HL-60/S4 treated with retinoic acid at 250 ng/mL for 4 days and 3 days (cell line): ENCODE data around the gene SLC22A14.

Source experiments
- in situ Hi-C: fragments of 300-500 bp; cut with MboI; formaldehyde crosslinking; loops from 2 replicates; pipeline ENCODE4 v1.7.0; 2022; ENCODE audit warnings: low sequenced_read_pairs

The SLC22A14 gene

GRCh38 chr3:38337703-38338102 is 55.6 kb downstream of the SLC22A14 start:
- in situ Hi-C loops, result no loop called here

DNA sequence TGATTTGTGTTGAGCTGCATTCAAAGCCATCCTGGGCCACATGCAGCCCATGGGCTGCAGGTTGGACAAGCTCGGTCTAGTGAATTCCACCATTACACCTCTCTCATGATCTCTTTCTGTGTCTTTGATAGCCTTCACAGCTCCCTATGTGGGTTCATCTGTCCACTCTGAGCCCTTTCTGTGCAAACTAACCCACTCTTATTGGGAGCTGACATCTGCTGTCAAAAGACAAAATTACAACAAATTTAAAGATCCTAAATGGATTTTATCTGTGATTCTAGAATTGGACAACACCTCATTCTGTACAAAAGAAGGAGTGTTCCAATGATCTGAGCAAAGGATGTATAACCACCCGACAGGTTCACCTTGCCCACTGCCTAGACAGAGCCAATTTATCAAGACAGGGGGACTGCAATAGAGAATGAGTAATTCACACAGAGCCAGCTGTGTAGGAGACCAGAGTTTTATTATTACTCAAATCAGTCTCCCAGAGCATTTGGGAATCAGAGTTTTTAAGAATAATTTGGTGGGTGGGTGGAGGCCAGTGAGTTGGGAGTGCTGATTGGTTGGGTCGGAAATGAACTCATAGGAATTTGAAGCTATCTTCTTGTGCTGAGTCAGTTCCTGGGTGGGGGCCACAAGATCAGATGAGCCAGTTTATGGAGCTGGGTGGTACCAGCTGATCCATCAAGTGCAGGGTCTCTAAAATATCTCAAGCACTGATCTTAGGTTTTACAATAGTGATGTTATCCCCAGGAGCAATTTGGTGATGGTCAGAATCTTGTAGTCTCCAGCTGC is 61.9 kb downstream of the SLC22A14 start:
- in situ Hi-C loops, result no loop called here

DNA sequence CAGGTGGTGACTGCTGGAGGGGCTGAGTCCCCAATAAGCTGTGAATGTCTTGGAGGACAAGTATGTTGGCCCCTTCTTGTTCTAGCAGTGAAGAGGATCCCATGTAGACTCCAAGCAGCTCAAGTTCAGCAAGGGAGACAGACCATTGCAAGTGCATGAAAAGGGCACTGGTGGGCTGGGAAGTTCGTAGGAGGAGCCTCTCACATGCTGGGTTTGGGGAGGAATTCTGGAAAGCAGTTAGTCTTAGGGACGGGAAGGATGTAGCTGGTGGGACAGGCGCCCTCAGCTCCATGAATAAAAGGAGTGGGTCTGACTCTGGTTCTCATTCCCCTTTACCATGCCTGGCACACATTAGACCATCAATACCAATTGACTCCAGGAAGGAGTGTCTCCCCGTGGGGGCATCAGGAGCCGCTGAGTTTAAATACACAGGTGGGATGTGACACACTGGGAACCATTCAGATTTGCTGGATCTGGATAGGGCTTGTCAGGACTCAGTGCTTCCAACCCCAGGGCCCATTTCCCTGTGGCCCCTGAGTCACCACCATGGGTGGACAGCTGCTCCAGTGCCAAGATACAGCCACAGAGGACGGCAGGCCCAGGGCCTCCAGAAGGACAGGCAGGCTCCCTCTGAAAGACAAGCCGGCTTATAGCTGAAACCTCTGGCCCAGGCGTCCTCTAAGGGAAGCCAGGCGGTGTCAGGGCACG is 63.9 kb downstream of the SLC22A14 start:
- in situ Hi-C loops, result no loop called here

DNA sequence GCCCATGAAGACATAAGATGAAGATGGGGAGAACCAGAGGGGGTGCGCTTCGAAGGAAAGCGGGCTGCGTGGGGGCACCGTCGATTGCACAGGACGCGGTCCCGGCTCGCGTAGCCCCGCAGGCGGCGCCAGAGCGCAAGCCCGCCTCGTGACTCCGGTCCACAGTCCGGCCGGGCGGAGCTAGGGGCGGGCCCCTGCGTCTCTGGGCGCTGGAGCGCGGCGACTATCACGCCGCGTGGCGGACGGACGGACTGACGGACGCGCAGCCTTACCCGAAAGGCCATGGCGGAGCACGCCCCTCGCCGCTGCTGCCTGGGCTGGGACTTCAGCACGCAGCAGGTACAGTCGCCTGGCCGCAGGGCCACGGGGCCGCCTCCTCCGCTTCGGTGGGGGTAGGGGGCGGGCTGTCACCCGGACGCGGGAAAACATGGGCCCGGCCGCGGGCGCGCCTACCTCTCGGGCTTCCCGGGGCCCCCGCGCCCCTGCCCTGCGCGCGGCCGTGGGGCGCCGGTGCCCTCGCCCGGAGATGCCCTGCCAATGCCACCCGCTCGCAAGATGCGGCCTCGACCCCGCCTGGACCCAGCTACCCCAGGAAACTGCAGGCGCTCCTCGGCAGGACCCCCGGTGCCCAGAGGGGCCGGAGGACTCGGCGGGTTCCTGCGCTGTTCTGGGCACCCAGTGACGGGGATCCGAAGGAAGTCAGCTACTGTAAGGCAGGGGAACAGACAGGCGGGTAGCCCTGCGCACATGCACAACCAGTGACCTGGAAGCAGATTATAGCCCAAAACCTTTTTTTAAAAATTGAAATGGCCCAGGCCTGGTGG is 64.7 kb downstream of the SLC22A14 start, which contains the start of gene XYLB:
Gene XYLB (plus strand): TSS at position 199 of the 824 bp plus-strand sequence. CDS start 84 bp downstream, at position 283.
- in situ Hi-C loops, result no loop called here

GRCh38 chr3:38347421-38348200 is 65.5 kb downstream of the SLC22A14 start:
- in situ Hi-C loops, result no loop called here

- in situ Hi-C loops, result no loop called here
These were observed 66.8 kb downstream of the SLC22A14 start for GRCh38 chr3:38348903-38349302.

DNA sequence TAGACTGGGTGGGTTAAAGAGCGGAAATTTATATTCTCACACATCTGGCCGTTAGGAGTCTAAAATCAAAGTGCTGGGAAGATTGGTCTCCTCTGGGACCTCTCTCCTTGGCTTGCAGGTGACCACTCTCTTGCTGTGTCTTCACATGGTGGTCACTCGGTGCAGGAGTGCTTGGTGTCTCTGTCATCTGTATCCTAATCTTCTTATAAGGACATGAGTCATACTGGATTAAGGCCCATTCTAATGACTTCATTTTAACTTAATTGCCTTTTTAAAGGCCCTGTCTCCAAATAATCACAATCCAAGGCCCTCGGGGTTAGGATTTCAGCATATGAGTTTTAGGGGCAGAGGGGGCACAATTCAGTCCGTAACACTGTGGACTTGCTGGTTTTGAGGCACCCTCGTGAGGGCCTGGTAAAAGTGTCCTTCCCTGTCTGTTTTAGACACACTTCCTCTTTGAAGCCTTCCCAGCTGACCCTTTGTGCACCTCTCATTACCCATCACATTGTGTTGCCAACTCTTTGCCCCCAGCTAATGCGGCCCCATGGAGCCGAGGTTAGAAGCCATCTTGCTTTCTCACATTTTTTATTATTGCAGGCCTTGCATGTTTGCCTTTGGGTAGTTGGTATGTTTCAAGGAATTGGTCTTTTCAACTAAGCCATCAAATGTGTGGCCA is 67.7 kb downstream of the SLC22A14 start:
- in situ Hi-C loops, result no loop called here

GRCh38 chr3:38353151-38353550 is 71.1 kb downstream of the SLC22A14 start:
- in situ Hi-C loops, result no loop called here

DNA sequence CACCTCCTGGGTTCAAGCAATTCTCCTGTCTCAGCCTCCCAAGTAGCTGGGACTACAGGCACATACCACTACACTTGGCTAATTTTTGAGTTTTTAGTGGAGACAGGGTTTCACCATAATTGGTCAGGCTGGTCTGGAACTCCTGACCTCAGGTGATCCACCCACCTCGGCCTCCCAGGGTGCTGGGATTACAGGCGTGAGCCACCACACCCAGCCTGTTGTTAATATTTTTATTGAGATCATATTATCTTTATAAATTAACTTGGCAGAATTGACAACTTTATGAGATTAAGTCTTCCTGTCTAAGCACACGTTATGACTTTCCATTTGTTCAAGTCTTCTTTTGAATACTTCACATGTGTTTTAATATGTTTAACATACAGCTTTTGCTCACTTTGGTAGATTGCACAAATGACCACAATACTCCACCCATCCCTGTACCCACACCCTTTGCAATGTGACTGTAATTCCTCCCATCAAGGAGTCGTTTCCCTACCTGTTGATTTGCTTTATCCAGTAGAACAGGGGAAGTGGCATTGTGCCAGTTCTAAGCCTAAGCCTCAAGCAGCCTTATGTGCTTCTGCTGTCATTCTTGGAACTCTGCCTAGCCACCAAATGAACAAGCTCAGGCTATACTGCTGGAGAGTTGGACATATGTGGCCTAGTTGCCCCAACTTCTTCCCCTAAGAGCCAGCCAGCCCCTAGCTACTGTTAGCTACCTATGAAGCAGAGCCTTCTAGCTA is 72.7 kb downstream of the SLC22A14 start:
- in situ Hi-C loops, result no loop called here

DNA sequence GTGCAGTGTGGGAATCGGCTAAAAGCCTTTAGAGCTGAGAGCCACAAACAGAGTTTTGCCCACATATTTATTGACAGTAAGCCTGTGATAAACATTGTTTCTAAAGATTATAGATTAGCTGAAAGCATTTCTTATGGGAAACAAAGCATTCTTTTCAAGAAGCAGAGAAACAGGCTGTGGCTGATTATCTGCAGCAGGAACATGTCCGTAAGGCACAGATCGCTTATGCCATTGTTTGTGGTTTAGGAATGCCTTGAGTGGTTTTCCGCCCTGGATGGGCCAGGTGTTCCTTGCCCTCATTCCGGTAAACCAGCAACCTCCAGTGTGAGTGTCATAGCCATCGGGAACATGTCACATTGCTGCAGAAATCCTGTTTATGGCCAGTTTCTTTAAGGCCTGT is 76.9 kb downstream of the SLC22A14 start:
- in situ Hi-C loops, result no loop called here

DNA sequence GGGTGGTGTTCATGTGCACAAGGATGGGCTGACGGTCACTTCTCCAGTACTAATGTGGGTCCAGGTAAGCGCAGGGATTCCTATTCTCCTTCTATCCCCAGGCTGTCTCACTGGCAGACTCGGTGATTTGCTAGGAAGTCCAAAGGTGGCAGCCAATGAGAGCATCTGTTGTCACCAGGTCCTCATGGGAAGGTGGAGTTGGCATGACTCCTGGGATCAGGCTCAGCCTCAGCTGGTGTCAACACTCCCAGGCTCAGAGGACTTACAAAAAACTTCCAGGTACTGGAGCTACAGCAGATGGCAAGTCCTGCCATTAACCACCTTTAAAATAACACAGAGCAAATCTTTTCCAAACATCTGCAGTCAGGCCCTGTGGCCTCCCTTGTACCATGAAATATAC is 78.3 kb downstream of the SLC22A14 start:
- in situ Hi-C loops, result no loop called here

- in situ Hi-C loops, result no loop called here
These were observed 79.4 kb downstream of the SLC22A14 start for GRCh38 chr3:38361496-38361895.

DNA sequence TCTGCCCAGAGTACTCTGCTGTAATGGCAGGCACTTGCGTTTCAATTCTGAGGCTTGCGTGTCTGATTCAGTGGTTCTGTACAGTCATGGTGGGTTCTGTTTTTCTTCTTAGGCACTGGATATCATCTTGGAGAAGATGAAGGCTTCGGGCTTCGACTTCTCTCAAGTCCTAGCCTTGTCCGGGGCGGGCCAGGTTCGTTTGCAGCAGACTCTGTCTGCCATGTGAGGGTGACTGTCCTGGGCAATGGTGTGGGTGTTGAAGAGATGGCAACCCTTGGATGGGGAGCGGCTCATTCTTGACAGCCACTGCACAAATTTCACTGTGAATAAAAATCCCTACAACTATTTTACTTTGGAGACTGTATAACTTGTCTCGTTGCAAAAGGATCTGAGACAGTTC is 80.7 kb downstream of the SLC22A14 start:
- in situ Hi-C loops, result no loop called here

DNA sequence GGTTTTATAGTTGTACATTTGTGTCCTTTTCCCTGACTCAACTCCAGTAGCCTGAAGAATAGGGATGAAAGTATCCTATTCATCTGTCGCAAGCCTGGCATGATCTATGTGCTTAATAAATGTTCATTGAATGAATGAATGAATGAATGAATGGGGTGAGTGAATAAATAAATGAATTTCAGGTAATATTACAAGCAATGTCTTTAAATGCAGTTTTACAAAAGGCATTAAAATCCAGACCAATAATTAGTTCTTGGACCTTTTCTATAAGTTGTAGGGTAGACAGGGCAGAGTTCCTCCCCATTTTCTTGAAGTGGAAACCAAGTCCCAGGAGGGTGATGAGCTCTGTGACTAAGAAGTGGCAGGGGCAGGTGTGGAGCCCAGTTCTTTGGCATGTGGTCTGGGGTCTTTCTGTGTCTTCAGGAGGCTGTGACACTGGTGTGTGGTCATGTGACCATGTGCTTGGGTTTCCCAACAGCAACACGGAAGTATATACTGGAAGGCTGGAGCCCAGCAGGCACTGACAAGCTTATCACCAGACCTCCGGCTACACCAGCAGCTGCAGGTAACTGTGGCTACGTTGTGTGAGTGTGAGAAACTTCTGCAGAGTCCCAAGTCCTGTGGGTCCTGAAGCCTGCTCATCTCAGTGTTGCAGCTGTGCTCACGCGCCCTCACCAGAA is 82.8 kb downstream of the SLC22A14 start:
- in situ Hi-C loops, result no loop called here

DNA sequence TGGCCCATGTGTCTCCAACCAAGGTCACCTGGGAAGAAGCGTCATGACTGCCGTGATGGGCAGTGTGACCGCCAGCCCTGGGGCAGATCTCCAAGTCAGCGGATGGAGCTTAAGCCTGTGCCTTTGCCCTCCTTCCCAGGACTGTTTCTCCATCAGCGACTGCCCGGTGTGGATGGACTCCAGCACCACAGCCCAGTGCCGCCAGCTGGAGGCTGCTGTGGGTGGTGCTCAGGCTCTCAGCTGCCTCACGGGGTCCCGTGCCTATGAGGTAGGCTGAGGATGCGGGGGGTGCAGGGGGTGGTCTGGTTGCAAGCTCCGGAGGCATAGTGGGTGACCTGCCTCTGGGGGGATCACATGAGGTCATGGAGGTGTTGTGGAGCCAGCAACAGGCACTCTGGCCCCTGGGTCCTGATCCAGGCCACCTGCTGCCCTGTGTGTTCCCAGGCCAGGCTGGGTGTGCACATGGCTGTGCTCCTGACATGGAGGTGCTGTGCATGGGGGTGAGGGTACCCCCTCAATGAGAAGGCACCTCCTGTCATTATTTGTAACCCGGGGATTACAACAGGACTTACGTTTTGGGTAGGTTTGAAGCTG is 83.5 kb downstream of the SLC22A14 start:
- in situ Hi-C loops, result no loop called here

GRCh38 chr3:38366082-38366481 is 84.0 kb downstream of the SLC22A14 start:
- in situ Hi-C loops, result no loop called here

DNA sequence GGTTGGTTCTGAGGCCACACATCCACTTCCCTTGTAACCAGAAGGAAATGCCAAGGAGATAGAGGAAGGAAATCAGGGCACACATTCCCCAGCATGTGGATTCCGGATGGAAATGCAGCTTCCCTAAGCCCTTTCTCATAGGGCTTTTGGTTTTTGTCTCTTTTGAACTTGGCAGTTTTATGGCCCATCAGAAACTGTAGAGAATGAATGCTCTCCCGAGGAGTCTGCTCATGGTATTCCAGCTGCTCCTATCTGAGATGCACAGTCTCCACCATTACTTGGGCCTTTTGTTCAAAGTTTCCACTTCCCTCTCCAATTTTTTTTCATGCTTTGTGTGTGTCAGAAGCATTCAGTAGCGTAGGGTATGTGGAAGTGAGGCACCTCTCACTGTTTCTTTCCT is 85.7 kb downstream of the SLC22A14 start:
- in situ Hi-C loops, result no loop called here
